HL-60 (cell line): Measurements from ENCODE around the gene TTC27.

ENCODE experiments used
- GABPA ChIP-seq: IDR thresholded peaks from 2 replicates; pipeline ENCODE4 v1.6.1; 2012; ENCODE audit warnings: low read depth
- POLR2AphosphoS5 ChIP-seq: IDR thresholded peaks from 2 replicates; pipeline ENCODE4 v1.6.1; 2012; ENCODE audit warnings: low read depth
- SPI1 ChIP-seq: IDR thresholded peaks from 2 replicates; pipeline ENCODE4 v1.6.1; 2012; ENCODE audit warnings: low read depth, mild to moderate bottlenecking, borderline replicate concordance
- TF ChIP-seq, protein P1 (sequence below): IDR thresholded peaks from one replicate; pipeline ENCODE4 v1.5.1; 2011; ENCODE audit warnings: low read length, control low read depth, inconsistent platforms; ENCODE audit not compliant: insufficient read depth

DNA sequence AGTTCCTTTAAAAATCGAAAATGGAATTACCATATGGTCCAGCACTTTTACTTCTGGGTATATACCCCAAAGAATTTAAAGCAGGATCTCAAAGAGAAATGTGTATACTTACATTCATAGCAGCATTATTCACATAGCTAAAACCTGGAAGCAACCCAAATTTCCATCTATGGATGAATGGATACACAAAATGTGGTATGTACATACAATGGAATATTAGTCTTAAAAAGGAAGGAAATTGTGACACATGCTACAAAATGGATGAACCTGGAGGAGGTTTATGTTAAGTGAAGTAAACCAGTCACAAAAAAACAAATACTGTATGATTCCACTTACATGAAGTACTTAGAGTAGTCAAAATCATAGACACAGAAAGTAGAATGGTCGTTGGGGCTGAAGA is 171.0 kb downstream of the TTC27 start:
- TF ChIP-seq POLR2AphosphoS5 (no peak), GABPA (no peak), SPI1 (no peak)
- TF ChIP-seq, protein P1, sequence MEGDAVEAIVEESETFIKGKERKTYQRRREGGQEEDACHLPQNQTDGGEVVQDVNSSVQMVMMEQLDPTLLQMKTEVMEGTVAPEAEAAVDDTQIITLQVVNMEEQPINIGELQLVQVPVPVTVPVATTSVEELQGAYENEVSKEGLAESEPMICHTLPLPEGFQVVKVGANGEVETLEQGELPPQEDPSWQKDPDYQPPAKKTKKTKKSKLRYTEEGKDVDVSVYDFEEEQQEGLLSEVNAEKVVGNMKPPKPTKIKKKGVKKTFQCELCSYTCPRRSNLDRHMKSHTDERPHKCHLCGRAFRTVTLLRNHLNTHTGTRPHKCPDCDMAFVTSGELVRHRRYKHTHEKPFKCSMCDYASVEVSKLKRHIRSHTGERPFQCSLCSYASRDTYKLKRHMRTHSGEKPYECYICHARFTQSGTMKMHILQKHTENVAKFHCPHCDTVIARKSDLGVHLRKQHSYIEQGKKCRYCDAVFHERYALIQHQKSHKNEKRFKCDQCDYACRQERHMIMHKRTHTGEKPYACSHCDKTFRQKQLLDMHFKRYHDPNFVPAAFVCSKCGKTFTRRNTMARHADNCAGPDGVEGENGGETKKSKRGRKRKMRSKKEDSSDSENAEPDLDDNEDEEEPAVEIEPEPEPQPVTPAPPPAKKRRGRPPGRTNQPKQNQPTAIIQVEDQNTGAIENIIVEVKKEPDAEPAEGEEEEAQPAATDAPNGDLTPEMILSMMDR, result no peak
